ENCODE results near the gene ENKD1. TPM values are rescaled to one million over a fixed set of nuclear protein-coding genes. Genes with fewer than 3 reads are reported as not detected.

ENKD1 gene
- polyA plus RNA-seq, 2 of the 4 experiments (the other 2 are of a cell fraction): 4.0 to 12.2 TPM

DNA sequence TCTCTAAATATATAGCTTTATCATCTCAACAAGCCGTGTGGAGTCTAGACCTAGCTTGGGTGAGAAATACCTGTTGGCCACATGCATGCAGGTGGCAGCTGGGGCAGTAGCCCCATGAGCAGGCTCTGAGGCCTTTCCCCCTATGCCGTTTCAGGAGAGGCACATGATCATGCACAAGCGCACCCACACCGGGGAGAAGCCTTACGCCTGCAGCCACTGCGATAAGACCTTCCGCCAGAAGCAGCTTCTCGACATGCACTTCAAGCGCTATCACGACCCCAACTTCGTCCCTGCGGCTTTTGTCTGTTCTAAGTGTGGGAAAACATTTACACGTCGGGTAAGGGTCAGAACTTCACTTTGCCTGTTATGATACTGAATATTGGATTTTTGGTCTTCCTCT lies 38.3 kb downstream of the ENKD1 start (continued):
- TF ChIP-seq REST (IDR thresholded peaks at IDR 0.05) (no peak), GATA3 (IDR thresholded peaks at IDR 0.05; ENCODE audit: borderline replicate concordance) (no peak), SMC3 (IDR thresholded peaks at IDR 0.05) (no peak), HEYL (CRISPR knock-in tag; IDR thresholded peaks at IDR 0.05) (no peak)

DNA sequence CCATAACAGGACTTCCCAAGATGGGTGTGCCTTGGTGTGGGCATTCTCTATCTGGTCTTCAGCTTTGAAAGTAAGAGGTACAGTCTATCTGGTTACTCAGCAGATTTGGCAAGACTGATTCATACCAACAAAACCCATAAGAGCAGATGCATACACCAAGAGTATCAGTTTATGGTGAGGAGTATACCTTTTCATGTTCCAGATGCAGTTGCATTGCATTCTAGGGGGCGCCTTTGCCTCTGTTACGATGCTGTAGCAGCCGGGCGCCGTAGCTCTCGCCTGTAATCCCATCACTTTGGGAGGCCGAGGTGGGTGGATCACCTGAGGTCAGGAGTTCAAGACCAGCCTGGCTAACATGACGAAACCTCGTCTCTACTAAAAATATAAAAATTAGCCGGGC lies 52.7 kb downstream of the ENKD1 start:
- Histone ChIP-seq H3K4me3 (no peak overlapping the region), H3K4me2 (no peak overlapping the region), H3K27ac (no peak overlapping the region), H3K4me1 (no peaks in the 10 kb centered on the region), H3K9me3 (no peaks in the 10 kb centered on the region)
- ATAC-seq: peak in 1 of 2 experiments; percentile 56; a peak in 3 of 6 replicates
- no peak for TF ChIP-seq ZSCAN20 (CRISPR knock-in tag; IDR thresholded peaks at IDR 0.05)
- no peak for TF ChIP-seq EHF (CRISPR knock-in tag; IDR thresholded peaks at IDR 0.05)
- no peak for TF ChIP-seq JUNB (IDR thresholded peaks at IDR 0.05)
- TF ChIP-seq, protein P1, sequence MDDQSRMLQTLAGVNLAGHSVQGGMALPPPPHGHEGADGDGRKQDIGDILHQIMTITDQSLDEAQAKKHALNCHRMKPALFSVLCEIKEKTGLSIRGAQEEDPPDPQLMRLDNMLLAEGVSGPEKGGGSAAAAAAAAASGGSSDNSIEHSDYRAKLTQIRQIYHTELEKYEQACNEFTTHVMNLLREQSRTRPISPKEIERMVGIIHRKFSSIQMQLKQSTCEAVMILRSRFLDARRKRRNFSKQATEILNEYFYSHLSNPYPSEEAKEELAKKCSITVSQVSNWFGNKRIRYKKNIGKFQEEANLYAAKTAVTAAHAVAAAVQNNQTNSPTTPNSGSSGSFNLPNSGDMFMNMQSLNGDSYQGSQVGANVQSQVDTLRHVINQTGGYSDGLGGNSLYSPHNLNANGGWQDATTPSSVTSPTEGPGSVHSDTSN (IDR thresholded peaks at IDR 0.05): no peak
- TF ChIP-seq RAD21 (conservative IDR thresholded peaks at IDR 0.05 in 1 of 2, IDR thresholded peaks at IDR 0.05 in 1 of 2): no peak
- TF ChIP-seq PHF8 (IDR thresholded peaks at IDR 0.05; ENCODE audit: borderline replicate concordance, low read depth): no peak
- 91% methylated on average over 10 of the region's 10 CpGs for WGBS (ENCODE audit: missing lambda C conversion rate)
- POLR2A ChIA-PET: no interaction called here
- FAIRE-seq: no peak
- CTCF ChIA-PET: interaction anchor here (0.8 to 4.0 kb wide), 6 partner anchors 13 to 93 kb away, joined by 3 to 14 read pairs (median 6); partner anchors contain the start of gene CTCF
- peak in 1 of 2 experiments; percentile 46 for DNase-seq (ENCODE audit: low read depth in 1 of 2, low spot score in 1 of 2)

Other genes with a start within 250 kb of the ENKD1 start
- gene HSD11B2, start 235.6 kb downstream of the ENKD1 start, polyA plus RNA-seq (2011; rRNA removed): 0.53 and 0.75 TPM in 2 replicates
- 0.93 to 1.6 TPM (median 1.2 TPM) in 3 replicates for gene HSD11B2, start 235.6 kb downstream of the ENKD1 start, polyA plus RNA-seq (2017; fragmentation: RNase III; extraction: RNeasy Plus Mini Kit Qiagen cat#74134 plus additional on column Dnase treatment)
- 45.6 and 45.7 TPM in 2 replicates for gene ATP6V0D1, start 185.6 kb downstream of the ENKD1 start, polyA plus RNA-seq (2011; rRNA removed)
- 96.5 to 103 TPM (median 101 TPM) in 3 replicates for gene ATP6V0D1, start 185.6 kb downstream of the ENKD1 start, polyA plus RNA-seq (2017; fragmentation: RNase III; extraction: RNeasy Plus Mini Kit Qiagen cat#74134 plus additional on column Dnase treatment)
- not detected in 2 replicates for gene AGRP, start 183.2 kb downstream of the ENKD1 start, polyA plus RNA-seq (2011; rRNA removed)
- not detected in 3 replicates for gene AGRP, start 183.2 kb downstream of the ENKD1 start, polyA plus RNA-seq (2017; fragmentation: RNase III; extraction: RNeasy Plus Mini Kit Qiagen cat#74134 plus additional on column Dnase treatment)
- gene RIPOR1, start 137.9 kb downstream of the ENKD1 start, polyA plus RNA-seq (2011; rRNA removed): 5.6 and 7.2 TPM in 2 replicates
- gene RIPOR1, start 137.9 kb downstream of the ENKD1 start, polyA plus RNA-seq (2017; fragmentation: RNase III; extraction: RNeasy Plus Mini Kit Qiagen cat#74134 plus additional on column Dnase treatment): 22.5 to 24.7 TPM (median 23.0 TPM) in 3 replicates
- gene CTCF, start 104.2 kb downstream of the ENKD1 start, polyA plus RNA-seq (2011; rRNA removed): 51.5 and 58.4 TPM in 2 replicates
- gene CTCF, start 104.2 kb downstream of the ENKD1 start, polyA plus RNA-seq (2017; fragmentation: RNase III; extraction: RNeasy Plus Mini Kit Qiagen cat#74134 plus additional on column Dnase treatment): 38.6 to 42.5 TPM (median 40.8 TPM) in 3 replicates
- gene CARMIL2, start 21.6 kb downstream of the ENKD1 start, polyA plus RNA-seq (2011; rRNA removed): 0.39 and 0.62 TPM in 2 replicates
- gene CARMIL2, start 21.6 kb downstream of the ENKD1 start, polyA plus RNA-seq (2017; fragmentation: RNase III; extraction: RNeasy Plus Mini Kit Qiagen cat#74134 plus additional on column Dnase treatment): 0.95 to 1.3 TPM (median 1.2 TPM) in 3 replicates
- 19.4 and 22.2 TPM in 2 replicates for gene ACD, start 6.5 kb downstream of the ENKD1 start, polyA plus RNA-seq (2011; rRNA removed)
- gene ACD, start 6.5 kb downstream of the ENKD1 start, polyA plus RNA-seq (2017; fragmentation: RNase III; extraction: RNeasy Plus Mini Kit Qiagen cat#74134 plus additional on column Dnase treatment): 25.3 to 26.5 TPM (median 26.4 TPM) in 3 replicates
- 1.7 and 1.8 TPM in 2 replicates for gene PARD6A, start 5.8 kb downstream of the ENKD1 start, polyA plus RNA-seq (2011; rRNA removed)
- gene PARD6A, start 5.8 kb downstream of the ENKD1 start, polyA plus RNA-seq (2017; fragmentation: RNase III; extraction: RNeasy Plus Mini Kit Qiagen cat#74134 plus additional on column Dnase treatment): 1.4 to 2.2 TPM (median 1.9 TPM) in 3 replicates
- not detected in 2 replicates for gene C16orf86, start 64 bp upstream of the ENKD1 start, polyA plus RNA-seq (2011; rRNA removed)
- gene C16orf86, start 64 bp upstream of the ENKD1 start, polyA plus RNA-seq (2017; fragmentation: RNase III; extraction: RNeasy Plus Mini Kit Qiagen cat#74134 plus additional on column Dnase treatment): 0.05 to 0.21 TPM (median 0.06 TPM) in 3 replicates
- 10.3 and 11.0 TPM in 2 replicates for gene GFOD2, start 52.6 kb upstream of the ENKD1 start, polyA plus RNA-seq (2011; rRNA removed)
- 16.1 to 17.8 TPM (median 16.4 TPM) in 3 replicates for gene GFOD2, start 52.6 kb upstream of the ENKD1 start, polyA plus RNA-seq (2017; fragmentation: RNase III; extraction: RNeasy Plus Mini Kit Qiagen cat#74134 plus additional on column Dnase treatment)
- 9.8 and 11.1 TPM in 2 replicates for gene RANBP10, start 139.8 kb upstream of the ENKD1 start, polyA plus RNA-seq (2011; rRNA removed)
- gene RANBP10, start 139.8 kb upstream of the ENKD1 start, polyA plus RNA-seq (2017; fragmentation: RNase III; extraction: RNeasy Plus Mini Kit Qiagen cat#74134 plus additional on column Dnase treatment): 6.9 to 7.5 TPM (median 7.5 TPM) in 3 replicates
- 0.68 and 0.78 TPM in 2 replicates for gene TSNAXIP1, start 140.1 kb upstream of the ENKD1 start, polyA plus RNA-seq (2011; rRNA removed)
- gene TSNAXIP1, start 140.1 kb upstream of the ENKD1 start, polyA plus RNA-seq (2017; fragmentation: RNase III; extraction: RNeasy Plus Mini Kit Qiagen cat#74134 plus additional on column Dnase treatment): 0.97 to 1.2 TPM (median 1.1 TPM) in 3 replicates
- 33.2 and 44.0 TPM in 2 replicates for gene THAP11, start 175.6 kb upstream of the ENKD1 start, polyA plus RNA-seq (2011; rRNA removed)
- gene THAP11, start 175.6 kb upstream of the ENKD1 start, polyA plus RNA-seq (2017; fragmentation: RNase III; extraction: RNeasy Plus Mini Kit Qiagen cat#74134 plus additional on column Dnase treatment): 27.2 to 30.9 TPM (median 30.0 TPM) in 3 replicates
- gene NUTF2, start 180.2 kb upstream of the ENKD1 start, polyA plus RNA-seq (2011; rRNA removed): 168 and 209 TPM in 2 replicates
- gene NUTF2, start 180.2 kb upstream of the ENKD1 start, polyA plus RNA-seq (2017; fragmentation: RNase III; extraction: RNeasy Plus Mini Kit Qiagen cat#74134 plus additional on column Dnase treatment): 270 to 301 TPM (median 287 TPM) in 3 replicates
- gene CENPT, start 180.9 kb upstream of the ENKD1 start, polyA plus RNA-seq (2011; rRNA removed): 18.2 and 19.1 TPM in 2 replicates
- 35.9 to 40.3 TPM (median 36.9 TPM) in 3 replicates for gene CENPT, start 180.9 kb upstream of the ENKD1 start, polyA plus RNA-seq (2017; fragmentation: RNase III; extraction: RNeasy Plus Mini Kit Qiagen cat#74134 plus additional on column Dnase treatment)
- gene EDC4, start 206.3 kb upstream of the ENKD1 start, polyA plus RNA-seq (2011; rRNA removed): 21.0 and 35.3 TPM in 2 replicates
- gene EDC4, start 206.3 kb upstream of the ENKD1 start, polyA plus RNA-seq (2017; fragmentation: RNase III; extraction: RNeasy Plus Mini Kit Qiagen cat#74134 plus additional on column Dnase treatment): 54.9 to 60.4 TPM (median 58.1 TPM) in 3 replicates
- gene NRN1L, start 218.1 kb upstream of the ENKD1 start, polyA plus RNA-seq (2011; rRNA removed): 0.22 and 0.34 TPM in 2 replicates
- not detected in 3 replicates for gene NRN1L, start 218.1 kb upstream of the ENKD1 start, polyA plus RNA-seq (2017; fragmentation: RNase III; extraction: RNeasy Plus Mini Kit Qiagen cat#74134 plus additional on column Dnase treatment)
- gene PSKH1, start 226.5 kb upstream of the ENKD1 start, polyA plus RNA-seq (2011; rRNA removed): 15.1 and 18.2 TPM in 2 replicates
- gene PSKH1, start 226.5 kb upstream of the ENKD1 start, polyA plus RNA-seq (2017; fragmentation: RNase III; extraction: RNeasy Plus Mini Kit Qiagen cat#74134 plus additional on column Dnase treatment): 14.6 to 15.8 TPM (median 15.7 TPM) in 3 replicates